HG02610 (cell line): ENCODE results near the gene S100A6.
"Not testable (repeated sequence)": the region's sequence is repeated elsewhere in the genome, so short reads cannot be mapped to it uniquely, and the experiment has no call there.

Experiments
- ATAC-seq: cut with Tn5 transposase; IDR thresholded peaks from one replicate; pipeline ENCODE4 v1.9.1; 2021; ENCODE audit warnings: mild to moderate bottlenecking, moderate library complexity; ENCODE audit not compliant: unreplicated experiment

The S100A6 gene

GRCh38 chr1:153532769-153533599, 2.8 kb downstream of the S100A6 start:
- no peak for ATAC-seq

- ATAC-seq = no peak
These were observed 3.6 kb downstream of the S100A6 start for GRCh38 chr1:153532181-153532580.

- no peak for ATAC-seq
These were observed 4.2 kb downstream of the S100A6 start for GRCh38 chr1:153531638-153532037.

GRCh38 chr1:153527683-153528040, 8.1 kb downstream of the S100A6 start:
- ATAC-seq = no peak

- no peak for ATAC-seq
These were observed 8.6 kb downstream of the S100A6 start for GRCh38 chr1:153527023-153527682.

- no peak for ATAC-seq
These were observed 9.7 kb downstream of the S100A6 start for GRCh38 chr1:153526132-153526543.

- ATAC-seq = no peak
These were observed 10.6 kb downstream of the S100A6 start for GRCh38 chr1:153525088-153525728.

GRCh38 chr1:153522353-153523048, 13.3 kb downstream of the S100A6 start:
- ATAC-seq = not testable (repeated sequence)

- not testable (repeated sequence) for ATAC-seq
These were observed 14.0 kb downstream of the S100A6 start for GRCh38 chr1:153521808-153522207.

GRCh38 chr1:153520818-153521476, 14.8 kb downstream of the S100A6 start:
- no peak for ATAC-seq

- ATAC-seq = not testable (repeated sequence)
These were observed 15.6 kb downstream of the S100A6 start for GRCh38 chr1:153520137-153520691.

- ATAC-seq = no peak
These were observed 16.5 kb downstream of the S100A6 start for GRCh38 chr1:153519242-153519641.

GRCh38 chr1:153515504-153516394, 20.0 kb downstream of the S100A6 start:
- ATAC-seq = no peak

- ATAC-seq = no peak
These were observed 22.1 kb downstream of the S100A6 start for GRCh38 chr1:153513666-153514065.

GRCh38 chr1:153513023-153513422, 22.8 kb downstream of the S100A6 start:
- ATAC-seq = no peak

- peak; percentile 44 for ATAC-seq
These were observed 24.8 kb downstream of the S100A6 start for GRCh38 chr1:153510984-153511410.

GRCh38 chr1:153509729-153510354, 25.9 kb downstream of the S100A6 start:
- ATAC-seq = no peak

- no peak for ATAC-seq
These were observed 26.8 kb downstream of the S100A6 start for GRCh38 chr1:153509036-153509435.
